Neural progenitor cell (in vitro differentiated cells): ENCODE data around the gene VWA5A. TPM values are rescaled to one million over a fixed set of nuclear protein-coding genes. Genes with fewer than 3 reads are reported as not detected.

Experiments used
- DNase-seq: peaks from one replicate; pipeline ENCODE4 v3.0.0-alpha.2; 2016; ENCODE audit warnings: low spot score
- H2AFZ ChIP-seq: fragments of 200-600 bp; sonication (generic); replicated peaks from 2 replicates; pipeline ENCODE4 v1.6.1; 2016; ENCODE audit warnings: antibody characterized with exemption
- H3F3A ChIP-seq: fragments of 200-600 bp; sonication (generic); 2 replicates; pipeline ENCODE4 v1.6.1; 2016; ENCODE audit warnings: antibody characterized with exemption, low read depth
- H3K27ac ChIP-seq: fragments of 200-600 bp; sonication (generic); 2 replicates; pipeline ENCODE4 v1.5.1; 2016; ENCODE audit warnings: mild to moderate bottlenecking
- H3K27me3 ChIP-seq: fragments of 200-600 bp; sonication (generic); 2 replicates; pipeline ENCODE4 v1.6.1; 2016; ENCODE audit warnings: mild to moderate bottlenecking, moderate library complexity
- H3K36me3 ChIP-seq: fragments of 200-600 bp; sonication (generic); 2 replicates; pipeline ENCODE4 v1.5.1; 2016
- H3K4me1 ChIP-seq: fragments of 200-600 bp; sonication (generic); 2 replicates; pipeline ENCODE4 v1.6.1; 2016; ENCODE audit warnings: mixed run types
- H3K4me2 ChIP-seq: fragments of 200-600 bp; sonication (generic); 2 replicates; pipeline ENCODE4 v1.6.1; 2016
- H3K4me3 ChIP-seq: fragments of 200-600 bp; sonication (generic); 2 replicates; pipeline ENCODE4 v1.5.1; 2016
- H3K79me2 ChIP-seq: fragments of 200-600 bp; sonication (generic); 2 replicates; pipeline ENCODE4 v1.6.1; 2016; ENCODE audit warnings: low read depth
- H3K9ac ChIP-seq: fragments of 200-600 bp; sonication (generic); 2 replicates; pipeline ENCODE4 v1.6.1; 2016
- H3K9me3 ChIP-seq: fragments of 200-600 bp; sonication (generic); 2 replicates; pipeline ENCODE4 v1.5.1; 2016; ENCODE audit warnings: low read depth
- H4K20me1 ChIP-seq: fragments of 200-600 bp; sonication (generic); 2 replicates; pipeline ENCODE4 v1.6.1; 2016; ENCODE audit warnings: low read depth
- H3K27ac Mint-ChIP-seq: 3 replicates; pipeline ENCODE4 v1.8.0; 2021; ENCODE audit warnings: mixed read lengths
- H3K27me3 Mint-ChIP-seq: 2 replicates; pipeline ENCODE4 v1.8.0; 2022; ENCODE audit warnings: low read depth, mild to moderate bottlenecking, inconsistent platforms, moderate library complexity, mixed read lengths; ENCODE audit not compliant: insufficient read depth
- H3K36me3 Mint-ChIP-seq: 3 replicates; pipeline ENCODE4 v1.8.0; 2021; ENCODE audit warnings: mixed read lengths
- H3K4me1 Mint-ChIP-seq: 3 replicates; pipeline ENCODE4 v1.8.0; 2021; ENCODE audit warnings: mixed read lengths
- H3K4me3 Mint-ChIP-seq: 3 replicates; pipeline ENCODE4 v1.8.0; 2021; ENCODE audit warnings: mild to moderate bottlenecking, moderate library complexity, mixed read lengths
- H3K9me3 Mint-ChIP-seq: 3 replicates; pipeline ENCODE4 v1.8.0; 2020; ENCODE audit warnings: mixed read lengths
- CTCF ChIP-seq: fragments of 200-600 bp; sonication (generic); IDR thresholded peaks from 2 replicates; pipeline ENCODE4 v1.5.1; 2017; ENCODE audit warnings: antibody characterized with exemption, mild to moderate bottlenecking
- EZH2 ChIP-seq: fragments of 200-600 bp; sonication (generic); IDR thresholded peaks from 2 replicates; pipeline ENCODE4 v1.6.1; 2017; ENCODE audit warnings: antibody characterized with exemption, mild to moderate bottlenecking, moderate library complexity
- EZH2phosphoT487 ChIP-seq: fragments of 200-600 bp; sonication (generic); IDR thresholded peaks from 2 replicates; pipeline ENCODE4 v1.6.1; 2017; ENCODE audit warnings: antibody characterized with exemption
- total RNA-seq: library from RNA; depleted of rRNA; stranded (reverse); fragments of >200 nt; gene quantifications from 2 replicates; pipeline ENCODE4 v1.2.3, GENCODE V29; 2015; ENCODE audit warnings: low replicate concordance

The VWA5A gene
- total RNA-seq, 1 donor from 2014 or later, result 24.5 TPM

GRCh38 chr11:124174001-124174583 lies 58.8 kb downstream of the VWA5A start:
- Histone ChIP-seq H3K9ac (no peak overlapping the region), H3K36me3 (no peaks in the 10 kb centered on the region), H3K9me3 (no peaks in the 10 kb centered on the region), H3K4me1 (peaks cover 22% of the 10 kb centered on the region), H3K27ac (no peak overlapping the region), H3F3A (no peaks in the 10 kb centered on the region), H4K20me1 (no peaks in the 10 kb centered on the region), H3K27me3 (no peaks in the 10 kb centered on the region), H2AFZ (peak overlapping the region; percentile 71), H3K4me2 (peak overlapping the region; percentile 62), H3K79me2 (no peaks in the 10 kb centered on the region), H3K4me3 (no peak overlapping the region)
- Mint-ChIP-seq H3K27me3 (peaks cover 6% of the 10 kb centered on the region), H3K4me3 (no peak overlapping the region), H3K36me3 (peaks cover 2% of the 10 kb centered on the region), H3K9me3 (peaks cover 4% of the 10 kb centered on the region), H3K27ac (peak overlapping the region; percentile 87), H3K4me1 (peaks cover 37% of the 10 kb centered on the region)
- TF ChIP-seq EZH2 (no peak), EZH2phosphoT487 (no peak), CTCF (no peak)
- peak; percentile 90 for DNase-seq

GRCh38 chr11:124176925-124177715 lies 61.9 kb downstream of the VWA5A start:
- H3K4me2 ChIP-seq, result no peak overlapping the region
- Mint-ChIP-seq H3K27ac (no peak overlapping the region), H3K27me3 (no peaks in the 10 kb centered on the region), H3K4me1 (peaks cover 25% of the 10 kb centered on the region), H3K4me3 (no peak overlapping the region), H3K9me3 (no peaks in the 10 kb centered on the region), H3K36me3 (no peaks in the 10 kb centered on the region)
- H3K79me2 ChIP-seq, result no peaks in the 10 kb centered on the region
- no peaks in the 10 kb centered on the region for H3K9me3 ChIP-seq
- H3K4me1 ChIP-seq, result peaks cover 22% of the 10 kb centered on the region
- no peaks in the 10 kb centered on the region for H3K27me3 ChIP-seq
- no peaks in the 10 kb centered on the region for H4K20me1 ChIP-seq
- no peaks in the 10 kb centered on the region for H3F3A ChIP-seq
- H3K27ac ChIP-seq, result no peak overlapping the region
- H3K36me3 ChIP-seq, result no peaks in the 10 kb centered on the region
- no peak for TF ChIP-seq CTCF
- no peak for TF ChIP-seq EZH2
- TF ChIP-seq EZH2phosphoT487, result no peak
- no peak for DNase-seq
- H3K9ac ChIP-seq, result no peak overlapping the region
- H3K4me3 ChIP-seq, result no peak overlapping the region
- no peak overlapping the region for H2AFZ ChIP-seq

- TF ChIP-seq EZH2phosphoT487 (no peak), CTCF (no peak), EZH2 (no peak)
- H2AFZ ChIP-seq, result no peak overlapping the region
- Mint-ChIP-seq H3K4me1 (peaks cover 7% of the 10 kb centered on the region), H3K36me3 (no peaks in the 10 kb centered on the region), H3K4me3 (no peak overlapping the region), H3K27ac (no peak overlapping the region), H3K27me3 (no peaks in the 10 kb centered on the region), H3K9me3 (no peaks in the 10 kb centered on the region)
- H3K27me3 ChIP-seq, result no peaks in the 10 kb centered on the region
- no peaks in the 10 kb centered on the region for H3K9me3 ChIP-seq
- H4K20me1 ChIP-seq, result no peaks in the 10 kb centered on the region
- no peak overlapping the region for H3K4me2 ChIP-seq
- no peak overlapping the region for H3K27ac ChIP-seq
- H3K9ac ChIP-seq, result no peak overlapping the region
- DNase-seq, result no peak
- H3F3A ChIP-seq, result no peaks in the 10 kb centered on the region
- no peaks in the 10 kb centered on the region for H3K36me3 ChIP-seq
- no peaks in the 10 kb centered on the region for H3K79me2 ChIP-seq
- peaks cover 3% of the 10 kb centered on the region for H3K4me1 ChIP-seq
- H3K4me3 ChIP-seq, result no peak overlapping the region
Measured at GRCh38 chr11:124179310-124179709, 64.1 kb downstream of the VWA5A start.
